Tibial nerve (tissue), 4 donors: ENCODE measurements around the gene COIL. TPM values are rescaled to one million over a fixed set of nuclear protein-coding genes. Genes with fewer than 3 reads are reported as not detected.

ENCODE experiments used
- DNase-seq, 2 donors: peaks; one replicate each; pipeline ENCODE4 v3.0.0-alpha.2; 2019; ENCODE audit warnings: low spot score in 2 of 2
- H3K27ac ChIP-seq, 4 donors: fragments of 200-600 bp; sonication (generic) in 3 of 4; one replicate each; pipeline ENCODE4 v1.5.1; 2017 to 2019; ENCODE audit warnings: mild to moderate bottlenecking in 1 of 4
- H3K27me3 ChIP-seq, 2 donors: fragments of 200-600 bp; sonication (generic) in 1 of 2; one replicate each; pipeline versions ENCODE4 v1.5.1 to v1.6.0; 2017 to 2019
- H3K36me3 ChIP-seq, 3 donors: fragments of 200-600 bp; sonication (generic); one replicate each; pipeline ENCODE4 v1.5.1; 2018 to 2019
- H3K4me1 ChIP-seq, 4 donors: fragments of 200-600 bp; sonication (generic) in 3 of 4; one replicate each; pipeline ENCODE4 v1.5.1; 2017 to 2019
- H3K4me3 ChIP-seq, 4 donors: fragments of 200-600 bp; sonication (generic) in 3 of 4; one replicate each; pipeline ENCODE4 v1.5.1; 2017 to 2019; ENCODE audit warnings: mild to moderate bottlenecking in 1 of 4, moderate library complexity in 1 of 4
- H3K9me3 ChIP-seq, 4 donors: fragments of 200-600 bp; sonication (generic) in 3 of 4; one replicate each; pipeline ENCODE4 v1.5.1; 2017 to 2019
- CTCF ChIP-seq, 5 experiments: fragments of 200-600 bp in 3 of 5; fragments of 450-650 bp in 2 of 5; sonication (generic) in 3 of 5; IDR thresholded peaks; one replicate each; pipeline ENCODE4 v1.5.1; 2016 to 2019; ENCODE audit warnings: antibody characterized with exemption in 5 of 5, mild to moderate bottlenecking in 3 of 5, moderate library complexity in 2 of 5
- EP300 ChIP-seq, 2 donors: sonication (generic); formaldehyde crosslinking; IDR thresholded peaks; one replicate each; pipeline ENCODE4 v1.6.1; 2017; ENCODE audit warnings: antibody characterized with exemption in 2 of 2, mild to moderate bottlenecking in 1 of 2
- POLR2A ChIP-seq, 2 donors: fragments of 450-650 bp; IDR thresholded peaks; one replicate each; pipeline ENCODE4 v1.6.1; 2017; ENCODE audit warnings: antibody characterized with exemption in 2 of 2, mild to moderate bottlenecking in 2 of 2, moderate library complexity in 2 of 2
- WGBS, 2 donors: methylation state at CpG; one replicate each; pipeline ENCODE4 v1.1.5; 2018; 5-methylcytosine and 5-hydroxymethylcytosine counted together
- total RNA-seq, 4 donors: library from RNA; depleted of rRNA; stranded (reverse); fragments of >200 nt; gene quantifications; one replicate each; pipeline ENCODE4 v1.1.0, GENCODE V29; 2016

Gene COIL
- total RNA-seq, 4 donors from 2014 or later, result 9.2 to 13.1 (median 9.7) TPM

- TF ChIP-seq POLR2A (IDR thresholded peaks at IDR 0.05), result no peak
- no peak for TF ChIP-seq CTCF (IDR thresholded peaks at IDR 0.05)
- TF ChIP-seq EP300 (IDR thresholded peaks at IDR 0.05), result no peak
- H3K36me3 ChIP-seq, result peaks cover 0 to 6% (median 0%) of the 10 kb centered on the region in 3 donors
- no peaks in the 10 kb centered on the region for H3K27me3 ChIP-seq
- H3K4me3 ChIP-seq, result no peak overlapping the region
- no peak overlapping the region for H3K27ac ChIP-seq
- 98 to 100% methylated on average over 5 of the region's 5 CpGs for WGBS, 2 donors
- H3K4me1 ChIP-seq, result peaks cover 0 to 31% (median 11%) of the 10 kb centered on the region in 4 donors
- H3K9me3 ChIP-seq, result no peaks in the 10 kb centered on the region
- DNase-seq, result no peak
Observed at GRCh38 chr17:56956992-56957391, 3.9 kb downstream of the COIL start.

GRCh38 chr17:56949595-56949994 is 11.3 kb downstream of the COIL start:
- 46 to 51% methylated on average over 3 of the region's 3 CpGs for WGBS, 2 donors
- H3K9me3 ChIP-seq, result no peaks in the 10 kb centered on the region
- no peak for DNase-seq
- no peaks in the 10 kb centered on the region for H3K27me3 ChIP-seq
- no peak overlapping the region for H3K4me3 ChIP-seq
- H3K36me3 ChIP-seq, result peaks cover 2 to 50% (median 13%) of the 10 kb centered on the region in 3 donors
- no peak overlapping the region for H3K27ac ChIP-seq
- H3K4me1 ChIP-seq, result no peaks in the 10 kb centered on the region
- TF ChIP-seq CTCF (IDR thresholded peaks at IDR 0.05) (no peak), EP300 (IDR thresholded peaks at IDR 0.05) (no peak), POLR2A (IDR thresholded peaks at IDR 0.05) (no peak)

- TF ChIP-seq POLR2A (IDR thresholded peaks at IDR 0.05), result no peak
- no peak for TF ChIP-seq EP300 (IDR thresholded peaks at IDR 0.05)
- no peak for TF ChIP-seq CTCF (IDR thresholded peaks at IDR 0.05)
- whole genome bisulfite sequencing, 2 donors, result 97 to 100% methylated on average over 1 of the region's 1 CpG
- Histone ChIP-seq H3K4me3 (no peak overlapping the region), H3K36me3 (peaks cover 2 to 61% (median 16%) of the 10 kb centered on the region in 3 donors), H3K27ac (no peak overlapping the region), H3K27me3 (no peaks in the 10 kb centered on the region), H3K4me1 (no peaks in the 10 kb centered on the region), H3K9me3 (no peaks in the 10 kb centered on the region)
- no peak for DNase-seq
Observed at GRCh38 chr17:56948491-56948890, 12.4 kb downstream of the COIL start.

GRCh38 chr17:56947741-56948140 is 13.1 kb downstream of the COIL start:
- H3K4me1 ChIP-seq, result no peaks in the 10 kb centered on the region
- H3K4me3 ChIP-seq, result no peak overlapping the region
- no peaks in the 10 kb centered on the region for H3K27me3 ChIP-seq
- no peak for TF ChIP-seq POLR2A (IDR thresholded peaks at IDR 0.05)
- TF ChIP-seq EP300 (IDR thresholded peaks at IDR 0.05), result no peak
- no peak for TF ChIP-seq CTCF (IDR thresholded peaks at IDR 0.05)
- DNase-seq, result no peak
- no peak overlapping the region for H3K27ac ChIP-seq
- 72 to 84% methylated on average over 1 of the region's 1 CpG for WGBS, 2 donors
- H3K36me3 ChIP-seq, result peaks cover 2 to 68% (median 16%) of the 10 kb centered on the region in 3 donors
- H3K9me3 ChIP-seq, result no peaks in the 10 kb centered on the region

- DNase-seq, result no peak
- TF ChIP-seq EP300 (IDR thresholded peaks at IDR 0.05) (no peak), POLR2A (IDR thresholded peaks at IDR 0.05) (no peak), CTCF (IDR thresholded peaks at IDR 0.05) (no peak)
- Histone ChIP-seq H3K4me3 (no peak overlapping the region), H3K27ac (no peak overlapping the region), H3K36me3 (peaks cover 2 to 85% (median 16%) of the 10 kb centered on the region in 3 donors), H3K4me1 (no peaks in the 10 kb centered on the region), H3K9me3 (no peaks in the 10 kb centered on the region), H3K27me3 (no peaks in the 10 kb centered on the region)
- 89 to 95% methylated on average over 3 of the region's 3 CpGs for WGBS, 2 donors
Observed at GRCh38 chr17:56945938-56946505, 14.8 kb downstream of the COIL start.
